GM18520 (cell line): ENCODE measurements around the gene NXNL2.
A peak's percentile ranks its signal among the peaks of the same experiment; 100 is the strongest.

Source experiments
- ATAC-seq: cut with Tn5 transposase; IDR thresholded peaks from one replicate; pipeline ENCODE4 v1.9.1; 2021; ENCODE audit not compliant: unreplicated experiment

NXNL2 gene

GRCh38 chr9:88578121-88579049, 43.4 kb downstream of the NXNL2 start:
- peak; percentile 78 for ATAC-seq

- ATAC-seq: no peak
Observed at GRCh38 chr9:88579050-88579715, 44.2 kb downstream of the NXNL2 start.

GRCh38 chr9:88580961-88581360, 46.0 kb downstream of the NXNL2 start:
- ATAC-seq: no peak

- ATAC-seq: no peak
Observed at GRCh38 chr9:88583901-88584596, 49.1 kb downstream of the NXNL2 start.

- no peak for ATAC-seq
Observed at GRCh38 chr9:88585426-88585825, 50.4 kb downstream of the NXNL2 start.

- no peak for ATAC-seq
Observed at GRCh38 chr9:88586452-88586851, 51.5 kb downstream of the NXNL2 start.

- no peak for ATAC-seq
Observed at GRCh38 chr9:88587182-88587581, 52.2 kb downstream of the NXNL2 start.

GRCh38 chr9:88587885-88588649, 53.1 kb downstream of the NXNL2 start:
- no peak for ATAC-seq

- no peak for ATAC-seq
Observed at GRCh38 chr9:88589656-88590055, 54.7 kb downstream of the NXNL2 start.

GRCh38 chr9:88590558-88591146, 55.7 kb downstream of the NXNL2 start:
- no peak for ATAC-seq

- ATAC-seq: no peak
Observed at GRCh38 chr9:88593537-88594185, 58.7 kb downstream of the NXNL2 start.
